ENCODE measurements around the gene COL4A1.

The COL4A1 gene

GRCh38 chr13:110193491-110193890 is 113.5 kb downstream of the COL4A1 start:
- no peak for DNase-seq (ENCODE audit: low read depth)

- no peak for DNase-seq (ENCODE audit: low read depth)
Observed at GRCh38 chr13:110192472-110192871, 114.5 kb downstream of the COL4A1 start.

GRCh38 chr13:110187641-110188161 is 119.3 kb downstream of the COL4A1 start:
- no peak for DNase-seq (ENCODE audit: low read depth)

GRCh38 chr13:110186231-110186855 is 120.6 kb downstream of the COL4A1 start:
- DNase-seq (ENCODE audit: low read depth) = no peak

GRCh38 chr13:110185696-110186095 is 121.3 kb downstream of the COL4A1 start:
- no peak for DNase-seq (ENCODE audit: low read depth)

- no peak for DNase-seq (ENCODE audit: low read depth)
Observed at GRCh38 chr13:110183910-110184309, 123.0 kb downstream of the COL4A1 start.

GRCh38 chr13:110182461-110182860 is 124.5 kb downstream of the COL4A1 start:
- DNase-seq (ENCODE audit: low read depth) = no peak

- DNase-seq (ENCODE audit: low read depth) = no peak
Observed at GRCh38 chr13:110182003-110182402, 125.0 kb downstream of the COL4A1 start.

GRCh38 chr13:110179857-110180147 is 127.2 kb downstream of the COL4A1 start:
- DNase-seq (ENCODE audit: low read depth) = no peak

- no peak for DNase-seq (ENCODE audit: low read depth)
Observed at GRCh38 chr13:110179116-110179856, 127.7 kb downstream of the COL4A1 start.

- no peak for DNase-seq (ENCODE audit: low read depth)
Observed at GRCh38 chr13:110177790-110178189, 129.2 kb downstream of the COL4A1 start.

GRCh38 chr13:110176431-110176830 is 130.5 kb downstream of the COL4A1 start:
- no peak for DNase-seq (ENCODE audit: low read depth)

- no peak for DNase-seq (ENCODE audit: low read depth)
Observed at GRCh38 chr13:110173247-110173818, 133.6 kb downstream of the COL4A1 start.

GRCh38 chr13:110170882-110171281 is 136.1 kb downstream of the COL4A1 start:
- DNase-seq (ENCODE audit: low read depth) = no peak

GRCh38 chr13:110170020-110170790 is 136.8 kb downstream of the COL4A1 start:
- no peak for DNase-seq (ENCODE audit: low read depth)

GRCh38 chr13:110168999-110169933 is 137.7 kb downstream of the COL4A1 start:
- DNase-seq (ENCODE audit: low read depth) = no peak

- DNase-seq (ENCODE audit: low read depth) = no peak
Observed at GRCh38 chr13:110166598-110166997, 140.4 kb downstream of the COL4A1 start.

GRCh38 chr13:110164706-110165105 is 142.3 kb downstream of the COL4A1 start:
- no peak for DNase-seq (ENCODE audit: low read depth)

- DNase-seq (ENCODE audit: low read depth) = no peak
Observed at GRCh38 chr13:110162866-110163658, 143.9 kb downstream of the COL4A1 start.

- no peak for DNase-seq (ENCODE audit: low read depth)
Observed at GRCh38 chr13:110162053-110162452, 144.9 kb downstream of the COL4A1 start.
